SK-N-MC (cell line): ENCODE data around the gene PTGES3.

Experiments
- DNase-seq: peaks from one replicate; pipeline ENCODE4 v3.0.0-alpha.2; 2011; ENCODE audit warnings: low read depth, low spot score
- H3K27ac ChIP-seq: fragments of 200-600 bp; sonication (generic); 2 replicates; pipeline ENCODE4 v1.5.1; 2016; ENCODE audit warnings: mixed run types
- H3K36me3 ChIP-seq: fragments of 200-600 bp; sonication (generic); 2 replicates; pipeline ENCODE4 v1.6.1; 2017; ENCODE audit warnings: antibody characterized with exemption, low read length, mixed read lengths; ENCODE audit not compliant: insufficient read depth
- H3K4me3 ChIP-seq: fragments of 200-600 bp; sonication (generic); 2 replicates; pipeline ENCODE4 v1.5.1; 2016
- H3K9ac ChIP-seq: fragments of 200-600 bp; sonication (generic); 2 replicates; pipeline ENCODE4 v1.8.0; 2017; ENCODE audit warnings: mixed run types, mixed read lengths; ENCODE audit not compliant: insufficient read length
- H3K9me3 ChIP-seq: fragments of 200-600 bp; sonication (generic); 2 replicates; pipeline ENCODE4 v1.6.1; 2017; ENCODE audit warnings: low read depth, mild to moderate bottlenecking, antibody characterized with exemption, low read length, moderate library complexity, mixed read lengths
- EZH2 ChIP-seq: fragments of 200-600 bp; sonication (generic); IDR thresholded peaks from one replicate; pipeline ENCODE4 v1.6.1; 2017; ENCODE audit warnings: antibody characterized with exemption
- FOXP2 ChIP-seq: optimal IDR thresholded peaks from 2 replicates; pipeline ENCODE3; 2011; ENCODE audit warnings: mild to moderate bottlenecking, moderate library complexity; ENCODE audit not compliant: insufficient read depth; ENCODE audit errors: extremely low read length, control extremely low read depth
- POLR2AphosphoS5 ChIP-seq: IDR thresholded peaks from 2 replicates; pipeline ENCODE4 v1.6.1; 2012; ENCODE audit warnings: mild to moderate bottlenecking, low read depth, low read length, borderline replicate concordance

The PTGES3 gene

DNA sequence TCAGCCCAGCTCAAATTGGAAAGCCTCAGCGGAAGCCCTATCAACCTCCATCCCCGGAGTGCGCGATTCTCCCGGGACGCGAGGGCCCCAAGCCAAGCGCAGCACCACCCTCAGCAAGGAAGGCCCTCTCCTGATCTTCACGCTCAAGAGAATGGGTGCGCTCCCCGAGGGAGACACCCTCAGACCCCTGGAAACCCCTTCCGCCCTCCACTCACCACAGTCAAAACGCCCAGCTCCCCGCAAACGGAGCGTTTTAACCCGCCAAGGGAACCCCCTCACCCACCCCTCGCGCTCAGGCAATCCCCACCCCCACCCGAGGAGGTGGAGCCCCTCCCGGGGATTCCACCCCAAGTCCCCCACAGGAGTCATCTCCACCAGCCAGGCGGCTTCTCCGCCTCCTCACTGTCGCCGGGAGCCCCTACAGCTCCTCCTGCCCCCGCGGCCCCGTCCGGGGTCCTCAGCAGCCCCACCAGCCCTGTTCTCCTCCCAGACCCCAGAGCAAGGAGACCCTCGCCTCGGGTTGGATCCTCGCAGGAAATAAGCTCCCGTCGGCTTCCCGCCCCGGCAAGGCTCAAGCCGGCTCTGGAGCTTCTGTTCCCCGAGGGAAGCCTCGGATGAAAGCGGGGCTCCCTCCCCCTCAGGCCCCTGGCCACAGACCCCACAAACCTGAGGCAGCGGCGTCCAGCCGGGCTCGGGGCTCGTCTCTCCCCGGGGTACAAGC lies 58.5 kb downstream of the PTGES3 start:
- TF ChIP-seq EZH2, result no peak
- TF ChIP-seq POLR2AphosphoS5, result no peak; the same call in 1 of the 2 replicates
- no peak for TF ChIP-seq FOXP2
- no peak for DNase-seq

GRCh38 chr12:56628671-56629458 lies 59.2 kb downstream of the PTGES3 start:
- peaks cover 22% of the 10 kb centered on the region for H3K36me3 ChIP-seq
- H3K9me3 ChIP-seq, result no peaks in the 10 kb centered on the region
- H3K4me3 ChIP-seq, result peak overlapping the region; percentile 98
- DNase-seq, result no peak
- H3K27ac ChIP-seq, result peak overlapping the region; percentile 86
- TF ChIP-seq EZH2 (no peak), POLR2AphosphoS5 (no peak), FOXP2 (no peak)
- H3K9ac ChIP-seq, result peak overlapping the region; percentile 96

More for the DNA sequence above, 58.5 kb downstream of the PTGES3 start:
- Histone ChIP-seq H3K4me3 (peak overlapping the region; percentile 98), H3K9ac (peak overlapping the region; percentile 96), H3K27ac (peak overlapping the region; percentile 86), H3K9me3 (no peaks in the 10 kb centered on the region), H3K36me3 (peaks cover 15% of the 10 kb centered on the region)

GRCh38 chr12:56626701-56627100 lies 61.4 kb downstream of the PTGES3 start:
- Histone ChIP-seq H3K9me3 (no peaks in the 10 kb centered on the region), H3K9ac (no peak overlapping the region), H3K36me3 (peaks cover 25% of the 10 kb centered on the region), H3K4me3 (no peak overlapping the region), H3K27ac (no peak overlapping the region)
- no peak for DNase-seq
- TF ChIP-seq POLR2AphosphoS5 (no peak), FOXP2 (no peak), EZH2 (no peak)

DNA sequence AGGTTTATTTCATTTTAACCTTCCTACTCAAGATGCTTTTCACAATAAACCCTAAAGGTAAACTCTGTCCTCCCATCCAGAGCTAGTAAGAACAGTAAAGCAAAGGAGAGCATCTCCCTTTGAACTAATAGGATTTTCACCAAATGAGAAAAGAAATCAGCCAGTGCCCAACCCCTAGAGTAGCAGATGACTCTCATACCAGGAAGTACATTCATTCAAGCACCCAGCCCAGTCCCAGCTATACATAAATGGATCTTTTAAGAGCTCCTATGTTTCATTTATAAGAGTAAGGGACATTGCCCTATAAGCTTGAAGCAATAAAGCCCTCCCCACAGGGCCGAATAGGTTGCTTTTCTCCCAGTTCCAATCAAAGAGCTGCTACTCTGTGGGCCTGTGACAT lies 65.5 kb downstream of the PTGES3 start:
- peaks cover 47% of the 10 kb centered on the region for H3K36me3 ChIP-seq
- no peak overlapping the region for H3K4me3 ChIP-seq
- H3K27ac ChIP-seq, result no peak overlapping the region
- H3K9ac ChIP-seq, result no peak overlapping the region
- DNase-seq, result no peak
- no peaks in the 10 kb centered on the region for H3K9me3 ChIP-seq
- TF ChIP-seq POLR2AphosphoS5 (no peak), EZH2 (no peak)

- peaks cover 79% of the 10 kb centered on the region for H3K36me3 ChIP-seq
- DNase-seq, result no peak
- TF ChIP-seq FOXP2 (no peak), POLR2AphosphoS5 (no peak), EZH2 (no peak)
- no peaks in the 10 kb centered on the region for H3K9me3 ChIP-seq
- H3K9ac ChIP-seq, result no peak overlapping the region
- no peak overlapping the region for H3K27ac ChIP-seq
- H3K4me3 ChIP-seq, result no peak overlapping the region
Observed at GRCh38 chr12:56616925-56617324, 71.2 kb downstream of the PTGES3 start.

- Histone ChIP-seq H3K27ac (no peak overlapping the region), H3K4me3 (no peak overlapping the region), H3K9ac (no peak overlapping the region), H3K36me3 (peaks cover 84% of the 10 kb centered on the region), H3K9me3 (no peaks in the 10 kb centered on the region)
- TF ChIP-seq FOXP2 (no peak), EZH2 (no peak), POLR2AphosphoS5 (no peak)
- no peak for DNase-seq
Observed at GRCh38 chr12:56616244-56616643, 71.8 kb downstream of the PTGES3 start.

- Histone ChIP-seq H3K4me3 (no peak overlapping the region), H3K9me3 (no peaks in the 10 kb centered on the region), H3K36me3 (peaks cover 86% of the 10 kb centered on the region), H3K27ac (no peak overlapping the region), H3K9ac (no peak overlapping the region)
- DNase-seq, result no peak
- TF ChIP-seq EZH2, result no peak
- no peak for TF ChIP-seq FOXP2
- TF ChIP-seq POLR2AphosphoS5, result no peak
Observed at GRCh38 chr12:56614627-56615026, 73.5 kb downstream of the PTGES3 start.
